H1 (cell line): Measurements from ENCODE around the gene MAPRE2. TPM values are rescaled to one million over a fixed set of nuclear protein-coding genes. Genes with fewer than 3 reads are reported as not detected.

ENCODE experiments used
- CTCF ChIA-PET: fragments of 300-600 bp; sonication (Branson Sonifier 250); formaldehyde crosslinking; loops from one replicate; lab custom pipeline; 2021; ENCODE audit not compliant: partially characterized antibody; lab: Charles Lee
- POLR2A ChIA-PET: fragments of 300-600 bp; sonication (Branson Sonifier 250); formaldehyde crosslinking; loops from one replicate; lab custom pipeline; 2021; ENCODE audit warnings: inconsistent platforms; ENCODE audit not compliant: partially characterized antibody; lab: Charles Lee
- DNase-seq, 2 experiments: peaks; one replicate each; pipeline versions ENCODE4 v3.0.0 to v3.0.0-alpha.2; 2010 to 2022; ENCODE audit warnings: low spot score in 2 of 2, low read depth in 1 of 2, mixed read lengths in 1 of 2
- FAIRE-seq: peaks from 2 replicates; lab custom pipeline; 2011; peaks lifted over from hg19 to GRCh38; lab: Jason Lieb, UNC
- H2AFZ ChIP-seq: 2 replicates; pipeline ENCODE4 v1.8.1; 2012; ENCODE audit warnings: low read length, inconsistent platforms
- H2AK5ac ChIP-seq: 2 replicates; pipeline ENCODE4 v1.6.1; 2013; ENCODE audit warnings: low read depth, low read length
- H2BK120ac ChIP-seq: replicated peaks from 2 replicates; pipeline ENCODE3; 2013; ENCODE audit warnings: low read depth, low read length, inconsistent platforms
- H2BK12ac ChIP-seq: 2 replicates; pipeline ENCODE4 v1.6.1; 2013; ENCODE audit warnings: low read depth, low read length
- H2BK15ac ChIP-seq: 2 replicates; pipeline ENCODE4 v1.6.1; 2013; ENCODE audit warnings: low read length
- H2BK20ac ChIP-seq: 2 replicates; pipeline ENCODE4 v1.6.1; 2013; ENCODE audit warnings: low read length
- H2BK5ac ChIP-seq: 2 replicates; pipeline ENCODE4 v1.6.1; 2013; ENCODE audit warnings: low read depth, low read length
- H3K14ac ChIP-seq: 2 replicates; pipeline ENCODE4 v1.6.1; 2013; ENCODE audit warnings: inconsistent platforms; ENCODE audit not compliant: insufficient read length
- H3K18ac ChIP-seq: 2 replicates; pipeline ENCODE4 v1.6.1; 2013; ENCODE audit warnings: low read length; ENCODE audit errors: extremely low read depth
- H3K23ac ChIP-seq: 2 replicates; pipeline ENCODE4 v1.6.1; 2013; ENCODE audit warnings: inconsistent platforms; ENCODE audit not compliant: insufficient read length
- H3K23me2 ChIP-seq: 2 replicates; pipeline ENCODE4 v1.6.1; 2013; ENCODE audit warnings: low read depth, low read length
- H3K27ac ChIP-seq: 2 replicates; pipeline ENCODE4 v1.6.1; 2011; ENCODE audit warnings: low read depth, low read length, inconsistent platforms
- H3K27me3 ChIP-seq, 4 experiments: replicated peaks in 1 of 4; 1 replicate in 1 of 4; 2 replicates in 3 of 4; pipeline versions ENCODE4 v1.6.1 to v1.8.1; 2011 to 2013; ENCODE audit warnings: low read length in 3 of 4, mild to moderate bottlenecking in 3 of 4, inconsistent platforms in 2 of 4, mixed read lengths in 2 of 4, moderate library complexity in 1 of 4; ENCODE audit not compliant: control insufficient read depth in 3 of 4, insufficient read depth in 3 of 4; ENCODE audit errors: extremely low read depth in 1 of 4
- H3K36me3 ChIP-seq, 4 experiments: 2 replicates each; pipeline versions ENCODE4 v1.6.1 to v1.8.1; 2011 to 2013; ENCODE audit warnings: mild to moderate bottlenecking in 4 of 4, low read length in 3 of 4, moderate library complexity in 2 of 4, control low read depth in 1 of 4, inconsistent platforms in 1 of 4; ENCODE audit not compliant: insufficient read depth in 4 of 4, control insufficient read depth in 2 of 4
- H3K4ac ChIP-seq: replicated peaks from 2 replicates; pipeline ENCODE3; 2013; ENCODE audit warnings: low read length, low read depth, mixed read lengths, inconsistent platforms; ENCODE audit not compliant: insufficient read length
- H3K4me1 ChIP-seq, 4 experiments: replicated peaks in 1 of 4; 1 replicate in 1 of 4; 2 replicates in 3 of 4; pipeline versions ENCODE4 v1.6.1 to v1.8.1; 2011 to 2013; ENCODE audit warnings: low read length in 3 of 4, inconsistent platforms in 2 of 4, mixed read lengths in 1 of 4; ENCODE audit not compliant: insufficient read depth in 4 of 4, control insufficient read depth in 3 of 4
- H3K4me2 ChIP-seq, 2 experiments: 2 replicates each; pipeline versions ENCODE4 v1.6.1 to v1.8.1; 2011 to 2013; ENCODE audit warnings: low read depth in 2 of 2, low read length in 2 of 2, control low read depth in 1 of 2, inconsistent platforms in 1 of 2, mild to moderate bottlenecking in 1 of 2; ENCODE audit not compliant: insufficient read depth in 1 of 2
- H3K4me3 ChIP-seq, 4 experiments: fragments of 200-600, 300-600 bp in 1 of 4; sonication (generic), shearing (Covaris generic), sonication (Bioruptor Twin) in 1 of 4; 2 replicates each; pipeline versions ENCODE4 v1.5.1 to v1.8.1; 2011 to 2016; ENCODE audit warnings: low read length in 4 of 4, low read depth in 3 of 4, control low read depth in 2 of 4, inconsistent platforms in 2 of 4, mild to moderate bottlenecking in 2 of 4, mixed read lengths in 1 of 4, moderate library complexity in 1 of 4; ENCODE audit not compliant: insufficient read depth in 2 of 4; ENCODE audit errors: extremely low read depth in 1 of 4
- H3K56ac ChIP-seq: replicated peaks from 2 replicates; pipeline ENCODE3; 2013; ENCODE audit warnings: low read depth, mild to moderate bottlenecking, mixed read lengths, low read length, inconsistent platforms; ENCODE audit not compliant: insufficient read length
- H3K79me1 ChIP-seq: 2 replicates; pipeline ENCODE4 v1.6.1; 2013; ENCODE audit warnings: low read depth, low read length, control low read depth
- H3K79me2 ChIP-seq, 2 experiments: 2 replicates each; pipeline versions ENCODE4 v1.6.1 to v1.8.1; 2012 to 2013; ENCODE audit warnings: low read length in 2 of 2, mild to moderate bottlenecking in 2 of 2, inconsistent platforms in 1 of 2; ENCODE audit not compliant: insufficient read depth in 2 of 2, control insufficient read depth in 1 of 2
- H3K9ac ChIP-seq, 4 experiments: replicated peaks in 1 of 4; 1 replicate in 1 of 4; 2 replicates in 3 of 4; pipeline versions ENCODE4 v1.6.1 to v1.8.1; 2011 to 2013; ENCODE audit warnings: low read depth in 3 of 4, low read length in 3 of 4, control low read depth in 2 of 4, mild to moderate bottlenecking in 2 of 4, moderate library complexity in 2 of 4, inconsistent platforms in 1 of 4; ENCODE audit errors: extremely low read depth in 1 of 4
- H3K9me3 ChIP-seq, 2 experiments: 2 replicates each; pipeline versions ENCODE4 v1.6.1 to v1.8.1; 2012 to 2013; ENCODE audit warnings: mild to moderate bottlenecking in 2 of 2, moderate library complexity in 2 of 2, control low read depth in 1 of 2, inconsistent platforms in 1 of 2, low read depth in 1 of 2, low read length in 1 of 2, mixed read lengths in 1 of 2; ENCODE audit not compliant: insufficient read depth in 2 of 2
- H4K20me1 ChIP-seq, 2 experiments: replicated peaks in 1 of 2; 2 replicates each; pipeline versions ENCODE3 to v1.8.1; 2011 to 2013; ENCODE audit warnings: inconsistent platforms in 2 of 2, low read length in 2 of 2, mild to moderate bottlenecking in 1 of 2; ENCODE audit not compliant: insufficient read depth in 2 of 2, control insufficient read depth in 1 of 2
- H4K5ac ChIP-seq: 2 replicates; pipeline ENCODE4 v1.6.1; 2013; ENCODE audit warnings: low read length, low read depth, mixed read lengths, inconsistent platforms; ENCODE audit not compliant: insufficient read length
- H4K8ac ChIP-seq: 2 replicates; pipeline ENCODE4 v1.8.0; 2013; ENCODE audit warnings: mild to moderate bottlenecking, moderate library complexity, low read length, inconsistent platforms; ENCODE audit not compliant: insufficient read depth; ENCODE audit errors: extremely low read depth
- H4K91ac ChIP-seq: replicated peaks from 2 replicates; pipeline ENCODE3; 2013; ENCODE audit warnings: low read length, mixed read lengths, inconsistent platforms; ENCODE audit not compliant: insufficient read length
- BACH1 ChIP-seq: IDR thresholded peaks from 2 replicates; pipeline ENCODE4 v1.6.1; 2012; ENCODE audit warnings: low read length, improper control_type of control experiment
- CBX5 ChIP-seq: fragments of 300-800, 300-1000 bp; sonication (generic); IDR thresholded peaks from 2 replicates; pipeline ENCODE4 v1.7.1; 2016; ENCODE audit warnings: antibody characterized with exemption, low read length, low read depth
- MAFK ChIP-seq: IDR thresholded peaks from 2 replicates; pipeline ENCODE4 v1.6.1; 2012; ENCODE audit warnings: low read depth, mild to moderate bottlenecking, improper control_type of control experiment, low read length
- POU5F1 ChIP-seq: IDR thresholded peaks from 2 replicates; pipeline ENCODE4 v1.6.1; 2011; ENCODE audit warnings: low read depth, mild to moderate bottlenecking, low read length, moderate library complexity
- SP1 ChIP-seq: IDR thresholded peaks from 2 replicates; pipeline ENCODE4 v1.6.1; 2011; ENCODE audit warnings: low read depth, low read length
- TAF1 ChIP-seq: IDR thresholded peaks from 2 replicates; pipeline ENCODE4 v1.6.1; 2011; ENCODE audit warnings: mild to moderate bottlenecking, low read depth, low read length
- WGBS, 2 experiments: shearing (Covaris generic) in 1 of 2; methylation state at CpG; one replicate each; pipeline versions ENCODE4 v1.1.6 to v1.1.7; 2013 to 2015; ENCODE audit warnings: low lambda C conversion rate in 2 of 2, mixed read lengths in 2 of 2, inconsistent platforms in 1 of 2, low coverage in 1 of 2, missing lambda C conversion rate in 1 of 2; ENCODE audit not compliant: insufficient replicate concordance in 2 of 2, insufficient coverage in 1 of 2, insufficient read length in 1 of 2; ENCODE audit errors: extremely low coverage in 1 of 2, missing lambda C conversion rate in 1 of 2; 5-methylcytosine and 5-hydroxymethylcytosine counted together
- polyA plus RNA-seq, 7 experiments: library from polyadenylated mRNA; depleted of rRNA in 3 of 7; stranded (reverse) in 5 of 7; unstranded in 2 of 7; fragments of >200 nt in 5 of 7; fragments of 200-250 nt in 2 of 7; gene quantifications; 1 replicate in 5 of 7; 2 replicates in 1 of 7; 4 replicates in 1 of 7; pipeline versions ENCODE4 v1.2.1 to v1.2.3, GENCODE V29; 2011 to 2013; ENCODE audit warnings: missing spikeins in 2 of 7, mixed read lengths in 2 of 7
- total RNA-seq: library from RNA; stranded (reverse); fragmentation: NEBNext Ultra II Directional; extraction: Animal tissue kit (Norgen Biotek cat#: 25700); gene quantifications from 2 replicates; pipeline ENCODE4 v1.2.1, GENCODE V29; 2021
- TF ChIP-seq, protein P1 (sequence below): IDR thresholded peaks from 2 replicates; pipeline ENCODE4 v1.6.1; 2011; ENCODE audit warnings: low read depth, mild to moderate bottlenecking, low read length; ENCODE audit not compliant: insufficient read depth

The MAPRE2 gene
- total and polyA plus RNA-seq, 2 of the 8 experiments (the other 6 are each of a cell fraction or from before 2014, with no cell fraction given) = 32.6 to 33.1 TPM

DNA sequence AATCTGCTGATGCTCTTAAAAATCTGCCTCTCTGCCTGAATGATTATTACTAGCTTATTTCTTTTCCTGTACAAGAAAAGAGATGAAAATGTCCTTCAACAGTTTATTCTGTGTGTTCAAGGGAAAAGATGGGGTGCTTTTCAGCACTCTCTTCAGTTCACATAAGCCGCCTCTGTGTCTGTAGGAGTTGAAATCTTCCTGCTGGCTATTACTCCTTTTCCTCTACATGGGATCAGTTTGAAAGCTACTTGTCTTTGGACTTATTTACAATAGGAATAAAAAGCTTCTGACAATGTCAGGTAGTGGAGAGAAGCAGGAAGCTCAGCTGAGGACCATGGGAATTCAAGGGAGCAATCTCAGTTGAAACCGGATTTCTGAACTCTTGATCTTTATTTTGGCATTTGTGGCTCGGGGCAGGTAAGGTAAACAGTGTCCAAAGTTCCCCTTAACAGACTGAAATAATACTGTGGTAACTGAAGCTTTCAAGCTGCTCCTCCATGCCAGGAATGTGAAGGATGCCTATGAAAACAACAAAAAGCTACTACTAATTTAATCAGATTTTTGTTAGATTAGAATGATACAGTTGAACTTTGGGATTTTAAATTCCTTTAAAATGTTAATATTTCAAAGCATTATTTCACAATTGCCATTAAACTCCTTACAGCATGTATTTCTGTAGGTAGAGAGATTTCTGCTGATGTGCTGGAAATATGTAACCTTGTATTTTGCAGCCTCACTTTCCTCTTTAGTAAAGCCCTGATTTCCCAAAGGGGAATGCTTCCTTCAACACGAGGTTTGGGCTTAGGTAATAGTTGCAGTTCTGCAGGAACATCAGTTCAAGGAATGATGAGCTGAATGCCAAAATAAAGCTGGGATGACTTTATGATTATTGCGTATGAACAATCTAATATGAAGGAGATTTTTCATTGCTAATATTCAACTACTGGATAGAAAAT is 43.6 kb downstream of the MAPRE2 start:
- ChIA-PET CTCF (interaction anchor here (0.9 to 1.9 kb wide), 4 partner anchors 10 to 60 kb away, joined by 3 to 11 read pairs (median 4); no protein-coding TSS in a partner anchor), POLR2A (no interaction called here)
- H3K27ac ChIP-seq = no peak overlapping the region
- WGBS, 2 experiments = 85% methylated on average over 5 of the region's 5 CpGs; no CpG with 5 or more reads in 1 of the 2 experiments
- no peak overlapping the region for H2BK15ac ChIP-seq
- H3K18ac ChIP-seq = no peak overlapping the region
- H4K8ac ChIP-seq = no peak overlapping the region
- H2AK5ac ChIP-seq = no peak overlapping the region
- H3K9me3 ChIP-seq = no peaks in the 10 kb centered on the region
- H2AFZ ChIP-seq = no peak overlapping the region
- no peak for FAIRE-seq
- 0 out of 2 replicates have a peak, but pooled peaks cover 2% of the 10 kb centered on the region for H3K79me1 ChIP-seq
- no peak overlapping the region for H3K9ac ChIP-seq
- no peaks in the 10 kb centered on the region; a peak in 1 of 7 replicates for H3K4me1 ChIP-seq
- H3K56ac ChIP-seq = no peak overlapping the region
- H3K36me3 ChIP-seq = no peaks in the 10 kb centered on the region
- no peaks in the 10 kb centered on the region for H4K20me1 ChIP-seq
- no peak for DNase-seq
- no peak overlapping the region for H4K91ac ChIP-seq
- no peaks in the 10 kb centered on the region for H3K79me2 ChIP-seq
- no peak overlapping the region for H4K5ac ChIP-seq
- H2BK5ac ChIP-seq = no peak overlapping the region
- H3K4ac ChIP-seq = no peak overlapping the region
- H2BK120ac ChIP-seq = no peak overlapping the region
- H3K23me2 ChIP-seq = no peaks in the 10 kb centered on the region
- no peak overlapping the region for H2BK12ac ChIP-seq
- no peak overlapping the region for H3K4me2 ChIP-seq
- H2BK20ac ChIP-seq = no peak overlapping the region
- H3K23ac ChIP-seq = no peak overlapping the region
- H3K27me3 ChIP-seq = no peaks in the 10 kb centered on the region
- no peak overlapping the region for H3K14ac ChIP-seq
- H3K4me3 ChIP-seq = no peak overlapping the region
- TF ChIP-seq SP1 (no peak), POU5F1 (no peak), BACH1 (no peak), CBX5 (no peak), MAFK (no peak), TAF1 (no peak)
- TF ChIP-seq, protein P1, sequence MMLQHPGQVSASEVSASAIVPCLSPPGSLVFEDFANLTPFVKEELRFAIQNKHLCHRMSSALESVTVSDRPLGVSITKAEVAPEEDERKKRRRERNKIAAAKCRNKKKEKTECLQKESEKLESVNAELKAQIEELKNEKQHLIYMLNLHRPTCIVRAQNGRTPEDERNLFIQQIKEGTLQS = no peak
